WTC11 (cell line): ENCODE measurements around the gene ALAD.

Experiments used
- CBFB ChIP-seq: sonication (generic); formaldehyde crosslinking; IDR thresholded peaks from 2 replicates; pipeline ENCODE4 v1.8.1; 2022; ENCODE audit warnings: mild to moderate bottlenecking, low read depth, missing genetic modification reagents
- PREB ChIP-seq: sonication (generic); formaldehyde crosslinking; IDR thresholded peaks from 2 replicates; pipeline ENCODE4 v1.8.1; 2022; ENCODE audit warnings: mild to moderate bottlenecking, missing genetic modification reagents, moderate library complexity, borderline replicate concordance
- RELA ChIP-seq: sonication (generic); formaldehyde crosslinking; IDR thresholded peaks from 2 replicates; pipeline ENCODE4 v1.8.1; 2022; ENCODE audit warnings: missing genetic modification reagents, mild to moderate bottlenecking, borderline replicate concordance
- TEAD4 ChIP-seq: sonication (generic); formaldehyde crosslinking; IDR thresholded peaks from 2 replicates; pipeline ENCODE4 v1.8.0; 2022; ENCODE audit warnings: mild to moderate bottlenecking, missing genetic modification reagents
- TF ChIP-seq, protein P1 (sequence below): fragments of 250-450 bp; sonication (Bioruptor Pico); IDR thresholded peaks from 2 replicates; pipeline ENCODE4 v2.1.2; 2022; ENCODE audit warnings: mild to moderate bottlenecking, moderate library complexity
- TF ChIP-seq, protein P2 (sequence below): fragments of 200-600 bp; IDR thresholded peaks from 2 replicates; pipeline ENCODE4 v1.8.0; 2022; ENCODE audit warnings: antibody characterized with exemption
- TF ChIP-seq, protein P3 (sequence below): sonication (generic); formaldehyde crosslinking; IDR thresholded peaks from 2 replicates; pipeline ENCODE4 v1.8.1; 2023; ENCODE audit warnings: mild to moderate bottlenecking, missing genetic modification reagents, moderate library complexity

- TF ChIP-seq TEAD4 (CRISPR knock-in tag) (no peak), PREB (CRISPR knock-in tag) (no peak), RELA (CRISPR knock-in tag) (no peak), CBFB (CRISPR knock-in tag) (no peak)
- TF ChIP-seq, protein P1, sequence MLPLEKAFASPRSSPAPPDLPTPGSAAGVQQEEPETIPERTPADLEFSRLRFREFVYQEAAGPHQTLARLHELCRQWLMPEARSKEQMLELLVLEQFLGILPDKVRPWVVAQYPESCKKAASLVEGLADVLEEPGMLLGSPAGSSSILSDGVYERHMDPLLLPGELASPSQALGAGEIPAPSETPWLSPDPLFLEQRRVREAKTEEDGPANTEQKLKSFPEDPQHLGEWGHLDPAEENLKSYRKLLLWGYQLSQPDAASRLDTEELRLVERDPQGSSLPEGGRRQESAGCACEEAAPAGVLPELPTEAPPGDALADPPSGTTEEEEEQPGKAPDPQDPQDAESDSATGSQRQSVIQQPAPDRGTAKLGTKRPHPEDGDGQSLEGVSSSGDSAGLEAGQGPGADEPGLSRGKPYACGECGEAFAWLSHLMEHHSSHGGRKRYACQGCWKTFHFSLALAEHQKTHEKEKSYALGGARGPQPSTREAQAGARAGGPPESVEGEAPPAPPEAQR (CRISPR knock-in tag): no peak
- TF ChIP-seq, protein P2, sequence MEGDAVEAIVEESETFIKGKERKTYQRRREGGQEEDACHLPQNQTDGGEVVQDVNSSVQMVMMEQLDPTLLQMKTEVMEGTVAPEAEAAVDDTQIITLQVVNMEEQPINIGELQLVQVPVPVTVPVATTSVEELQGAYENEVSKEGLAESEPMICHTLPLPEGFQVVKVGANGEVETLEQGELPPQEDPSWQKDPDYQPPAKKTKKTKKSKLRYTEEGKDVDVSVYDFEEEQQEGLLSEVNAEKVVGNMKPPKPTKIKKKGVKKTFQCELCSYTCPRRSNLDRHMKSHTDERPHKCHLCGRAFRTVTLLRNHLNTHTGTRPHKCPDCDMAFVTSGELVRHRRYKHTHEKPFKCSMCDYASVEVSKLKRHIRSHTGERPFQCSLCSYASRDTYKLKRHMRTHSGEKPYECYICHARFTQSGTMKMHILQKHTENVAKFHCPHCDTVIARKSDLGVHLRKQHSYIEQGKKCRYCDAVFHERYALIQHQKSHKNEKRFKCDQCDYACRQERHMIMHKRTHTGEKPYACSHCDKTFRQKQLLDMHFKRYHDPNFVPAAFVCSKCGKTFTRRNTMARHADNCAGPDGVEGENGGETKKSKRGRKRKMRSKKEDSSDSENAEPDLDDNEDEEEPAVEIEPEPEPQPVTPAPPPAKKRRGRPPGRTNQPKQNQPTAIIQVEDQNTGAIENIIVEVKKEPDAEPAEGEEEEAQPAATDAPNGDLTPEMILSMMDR: no peak
- TF ChIP-seq, protein P3, sequence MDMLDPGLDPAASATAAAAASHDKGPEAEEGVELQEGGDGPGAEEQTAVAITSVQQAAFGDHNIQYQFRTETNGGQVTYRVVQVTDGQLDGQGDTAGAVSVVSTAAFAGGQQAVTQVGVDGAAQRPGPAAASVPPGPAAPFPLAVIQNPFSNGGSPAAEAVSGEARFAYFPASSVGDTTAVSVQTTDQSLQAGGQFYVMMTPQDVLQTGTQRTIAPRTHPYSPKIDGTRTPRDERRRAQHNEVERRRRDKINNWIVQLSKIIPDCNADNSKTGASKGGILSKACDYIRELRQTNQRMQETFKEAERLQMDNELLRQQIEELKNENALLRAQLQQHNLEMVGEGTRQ (CRISPR knock-in tag): no peak
Observed at GRCh38 chr9:113417370-113417769, 16.3 kb upstream of the ALAD start.
